Lower lobe of right lung (tissue), 2 donors: ENCODE results near the gene CAMK2D. TPM values are rescaled to one million over a fixed set of nuclear protein-coding genes. Genes with fewer than 3 reads are reported as not detected.
"Not testable (repeated sequence)": the region's sequence is repeated elsewhere in the genome, so short reads cannot be mapped to it uniquely, and the experiment has no call there.

Experiments used
- ATAC-seq, 2 donors: fragments of 200-7000 bp; cut with Tn5 transposase; one replicate each; pipeline ENCODE4 v1.9.1; 2020 to 2022; ENCODE audit warnings: mild to moderate bottlenecking in 2 of 2, moderate library complexity in 2 of 2
- DNase-seq: peaks from one replicate; pipeline ENCODE4 v3.0.0-alpha.2; 2020
- H3K27ac ChIP-seq: fragments of 200-600 bp; one replicate; pipeline ENCODE4 v1.8.0; 2022
- H3K27me3 ChIP-seq: fragments of 200-600 bp; one replicate; pipeline ENCODE4 v1.8.0; 2022; ENCODE audit warnings: low read depth
- H3K36me3 ChIP-seq: fragments of 200-600 bp; one replicate; pipeline ENCODE4 v1.8.0; 2022; ENCODE audit warnings: mild to moderate bottlenecking
- H3K4me1 ChIP-seq: fragments of 200-600 bp; one replicate; pipeline ENCODE4 v1.8.0; 2022
- H3K4me3 ChIP-seq: fragments of 200-600 bp; one replicate; pipeline ENCODE4 v1.8.0; 2022; ENCODE audit warnings: mild to moderate bottlenecking
- H3K9me3 ChIP-seq: fragments of 200-600 bp; one replicate; pipeline ENCODE4 v1.8.0; 2022
- CTCF ChIP-seq: fragments of 200-600 bp; IDR thresholded peaks from one replicate; pipeline ENCODE4 v1.8.0; 2022; ENCODE audit warnings: antibody characterized with exemption, mild to moderate bottlenecking
- intact Hi-C: fragments of 100-400 bp; cut with DNase I; formaldehyde crosslinking; loops from one replicate; pipeline ENCODE4 v1.11.0; 2022
- total RNA-seq: library from RNA; stranded (reverse); fragmentation: NEBNext Ultra II Directional; extraction: Animal tissue kit (Norgen Biotek cat#: 25700); gene quantifications from one replicate; pipeline ENCODE4 v1.2.1, GENCODE V29; 2021
- donor health status: DM: no; HTN: yes; CAD: no; lungs with severe emphysema.

The CAMK2D gene
- total RNA-seq, 1 donor from 2014 or later, result 40.7 TPM

GRCh38 chr4:113687067-113687718 is 74.3 kb downstream of the CAMK2D start:
- no peaks in the 10 kb centered on the region for H3K27me3 ChIP-seq
- TF ChIP-seq CTCF, result no peak
- DNase-seq (no peak), ATAC-seq (no peak)
- intact Hi-C loops, result no loop called here
- H3K27ac ChIP-seq, result no peak overlapping the region
- peaks cover 20% of the 10 kb centered on the region for H3K4me1 ChIP-seq
- H3K36me3 ChIP-seq, result no peaks in the 10 kb centered on the region
- H3K9me3 ChIP-seq, result no peaks in the 10 kb centered on the region
- H3K4me3 ChIP-seq, result no peak overlapping the region

DNA sequence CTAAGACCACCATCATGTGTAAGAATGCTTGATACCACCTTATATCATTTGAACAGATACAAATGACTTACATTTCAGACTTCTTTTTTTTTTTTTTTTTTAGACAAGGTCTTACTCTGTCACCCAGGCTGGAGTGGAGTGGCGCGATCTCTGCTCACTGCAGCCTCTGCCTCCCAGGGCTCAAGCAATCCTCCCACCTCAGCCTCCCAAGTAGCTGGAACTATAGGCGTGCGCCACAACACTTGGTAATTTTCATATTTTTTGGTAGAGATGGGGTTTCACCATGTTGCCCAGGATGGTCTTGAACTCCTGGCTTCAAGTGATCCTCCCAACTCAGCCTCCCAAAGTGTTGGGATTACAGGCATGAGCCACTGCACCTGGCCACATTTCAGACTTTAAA is 76.4 kb downstream of the CAMK2D start:
- H3K4me3 ChIP-seq, H3K27ac ChIP-seq, ATAC-seq, intact Hi-C loops, H3K9me3 ChIP-seq, H3K27me3 ChIP-seq, DNase-seq, H3K36me3 ChIP-seq: not testable (repeated sequence)
- H3K4me1 ChIP-seq, result peaks cover 13% of the 10 kb centered on the region

GRCh38 chr4:113684534-113685091 is 76.9 kb downstream of the CAMK2D start:
- intact Hi-C loops, result no loop called here
- no peak overlapping the region for H3K27ac ChIP-seq
- no peaks in the 10 kb centered on the region for H3K36me3 ChIP-seq
- DNase-seq (no peak), ATAC-seq (peak; percentile 71 to 73)
- no peaks in the 10 kb centered on the region for H3K27me3 ChIP-seq
- peak; percentile 33 for TF ChIP-seq CTCF
- H3K4me3 ChIP-seq, result no peak overlapping the region
- H3K9me3 ChIP-seq, result peaks cover 3% of the 10 kb centered on the region
- peaks cover 13% of the 10 kb centered on the region for H3K4me1 ChIP-seq

GRCh38 chr4:113682730-113683537 is 78.6 kb downstream of the CAMK2D start:
- no peak for TF ChIP-seq CTCF
- H3K27ac ChIP-seq, result no peak overlapping the region
- H3K36me3 ChIP-seq, result no peaks in the 10 kb centered on the region
- DNase-seq (no peak), ATAC-seq (peak; percentile 33 to 50)
- no peaks in the 10 kb centered on the region for H3K27me3 ChIP-seq
- H3K4me3 ChIP-seq, result no peak overlapping the region
- peaks cover 13% of the 10 kb centered on the region for H3K4me1 ChIP-seq
- intact Hi-C loops, result no loop called here
- H3K9me3 ChIP-seq, result peaks cover 3% of the 10 kb centered on the region

- intact Hi-C loops, result no loop called here
- Histone ChIP-seq H3K36me3 (no peaks in the 10 kb centered on the region), H3K27me3 (no peaks in the 10 kb centered on the region), H3K27ac (no peak overlapping the region), H3K4me1 (peaks cover 43% of the 10 kb centered on the region), H3K4me3 (no peak overlapping the region), H3K9me3 (peaks cover 3% of the 10 kb centered on the region)
- DNase-seq (no peak), ATAC-seq (no peak)
- TF ChIP-seq CTCF, result no peak
These were observed 82.9 kb downstream of the CAMK2D start for GRCh38 chr4:113678641-113679040.

- Histone ChIP-seq H3K4me1 (peaks cover 38% of the 10 kb centered on the region), H3K27me3 (no peaks in the 10 kb centered on the region), H3K9me3 (peaks cover 3% of the 10 kb centered on the region), H3K27ac (no peak overlapping the region), H3K4me3 (no peak overlapping the region), H3K36me3 (no peaks in the 10 kb centered on the region)
- DNase-seq (no peak), ATAC-seq (peak in 1 of 2 donors; percentile 39)
- TF ChIP-seq CTCF, result no peak
- intact Hi-C loops, result no loop called here
These were observed 84.2 kb downstream of the CAMK2D start for GRCh38 chr4:113677325-113677724.
